Uterus (tissue), 4 donors: Measurements from ENCODE around the gene OR2L8. TPM values are rescaled to one million over a fixed set of nuclear protein-coding genes. Genes with fewer than 3 reads are reported as not detected.
"Not testable (repeated sequence)": the region's sequence is repeated elsewhere in the genome, so short reads cannot be mapped to it uniquely, and the experiment has no call there.

Source experiments
- DNase-seq, 2 donors: peaks; one replicate each; pipeline ENCODE4 v3.0.0-alpha.2; 2019 to 2020
- H3K27ac ChIP-seq, 2 donors: fragments of 200-600 bp; sonication (generic); 1 replicate in 1 of 2; 2 replicates in 1 of 2; pipeline ENCODE4 v1.5.1; 2016 to 2018
- H3K27me3 ChIP-seq, 2 donors: fragments of 200-600 bp; sonication (generic); one replicate each; pipeline ENCODE4 v1.5.1; 2018 to 2019; ENCODE audit warnings: control low read depth in 1 of 2
- H3K36me3 ChIP-seq, 2 donors: fragments of 200-600 bp; sonication (generic); one replicate each; pipeline ENCODE4 v1.5.1; 2019; ENCODE audit warnings: control low read depth in 1 of 2
- H3K4me1 ChIP-seq, 2 donors: fragments of 200-600 bp; sonication (generic); one replicate each; pipeline ENCODE4 v1.5.1; 2018 to 2019; ENCODE audit warnings: control low read depth in 1 of 2
- H3K4me3 ChIP-seq, 2 donors: fragments of 200-600 bp; sonication (generic); 1 replicate in 1 of 2; 2 replicates in 1 of 2; pipeline ENCODE4 v1.5.1; 2018 to 2019; ENCODE audit warnings: mild to moderate bottlenecking in 1 of 2
- H3K9me3 ChIP-seq, 2 donors: fragments of 200-600 bp; sonication (generic); one replicate each; pipeline ENCODE4 v1.5.1; 2019; ENCODE audit warnings: control low read depth in 1 of 2
- CTCF ChIP-seq, 4 experiments: fragments of 200-600 bp in 2 of 4; fragments of 450-650 bp in 2 of 4; sonication (generic) in 2 of 4; IDR thresholded peaks; one replicate each; pipeline ENCODE4 v1.5.1; 2016 to 2019; ENCODE audit warnings: antibody characterized with exemption in 4 of 4, mild to moderate bottlenecking in 2 of 4, moderate library complexity in 1 of 4
- POLR2A ChIP-seq, 2 donors: fragments of 450-650 bp; IDR thresholded peaks; one replicate each; pipeline ENCODE4 v1.6.1; 2016; ENCODE audit warnings: antibody characterized with exemption in 2 of 2, mild to moderate bottlenecking in 1 of 2, moderate library complexity in 1 of 2
- intact Hi-C: fragments of 100-400 bp; cut with DNase I; formaldehyde crosslinking; loops from one replicate; pipeline ENCODE4 v1.15.1; 2023; ENCODE audit warnings: low total_unique reads
- total RNA-seq, 4 donors: library from RNA; depleted of rRNA in 3 of 4; stranded (reverse); fragments of >200 nt in 3 of 4; gene quantifications; one replicate each; pipeline versions ENCODE4 v1.1.0 to v1.2.4, GENCODE V29; 2014 to 2023
- donor health status: DM: yes; HTN: yes; CAD: no.

OR2L8 gene
- total RNA-seq, 4 donors from 2014 or later: not detected

GRCh38 chr1:247924868-247925267 lies 23.8 kb upstream of the OR2L8 start, which contains the start of gene OR2AJ1:
Gene OR2AJ1, plus strand, starts transcription at chr1:247924889. Its CDS starts 8,880 bp downstream, at chr1:247933769.
- H3K27ac ChIP-seq: no peak within 1 kb of the TSS
- no peak for TF ChIP-seq POLR2A (IDR thresholded peaks at IDR 0.05)
- TF ChIP-seq CTCF (IDR thresholded peaks at IDR 0.05): no peak
- intact Hi-C loops: no loop called here

GRCh38 chr1:247933989-247934388 lies 14.7 kb upstream of the OR2L8 start:
- no peaks in the 10 kb centered on the region for H3K27me3 ChIP-seq
- DNase-seq: no peak
- intact Hi-C loops: no loop called here
- H3K9me3 ChIP-seq: no peaks in the 10 kb centered on the region
- no peak for TF ChIP-seq POLR2A (IDR thresholded peaks at IDR 0.05)
- H3K36me3 ChIP-seq: no peaks in the 10 kb centered on the region
- no peak overlapping the region for H3K27ac ChIP-seq
- no peaks in the 10 kb centered on the region for H3K4me1 ChIP-seq
- no peak overlapping the region for H3K4me3 ChIP-seq

More at GRCh38 chr1:247924868-247925267, 23.8 kb upstream of the OR2L8 start, which contains the start of gene OR2AJ1:
- H3K9me3 ChIP-seq: no peaks in the 10 kb centered on the region
- H3K27me3 ChIP-seq: no peaks in the 10 kb centered on the region
- no peaks in the 10 kb centered on the region for H3K36me3 ChIP-seq
- H3K4me1 ChIP-seq: no peaks in the 10 kb centered on the region
- no peak for DNase-seq
- no peak within 1 kb of the TSS for H3K4me3 ChIP-seq

- H3K27me3 ChIP-seq: no peaks in the 10 kb centered on the region
- intact Hi-C loops: no loop called here
- TF ChIP-seq CTCF (IDR thresholded peaks at IDR 0.05) (no peak), POLR2A (IDR thresholded peaks at IDR 0.05) (no peak)
Measured at GRCh38 chr1:247935781-247936180, 12.9 kb upstream of the OR2L8 start.

GRCh38 chr1:247936415-247936814 lies 12.2 kb upstream of the OR2L8 start:
- DNase-seq: no peak
- H3K4me3 ChIP-seq: no peak overlapping the region
- no peak overlapping the region for H3K27ac ChIP-seq
- no peaks in the 10 kb centered on the region for H3K36me3 ChIP-seq
- intact Hi-C loops: no loop called here
- H3K9me3 ChIP-seq: no peaks in the 10 kb centered on the region
- no peaks in the 10 kb centered on the region for H3K4me1 ChIP-seq
- H3K27me3 ChIP-seq: no peaks in the 10 kb centered on the region
- TF ChIP-seq CTCF (IDR thresholded peaks at IDR 0.05): no peak
- no peak for TF ChIP-seq POLR2A (IDR thresholded peaks at IDR 0.05)

More at GRCh38 chr1:247935781-247936180, 12.9 kb upstream of the OR2L8 start:
- Histone ChIP-seq H3K4me3 (no peak overlapping the region), H3K4me1 (no peaks in the 10 kb centered on the region), H3K9me3 (no peaks in the 10 kb centered on the region), H3K27ac (no peak overlapping the region), H3K36me3 (no peaks in the 10 kb centered on the region)
- DNase-seq: no peak

GRCh38 chr1:247936965-247937734 lies 11.5 kb upstream of the OR2L8 start:
- H3K4me3 ChIP-seq: peak overlapping the region in 1 of 2 donors; percentile 21
- intact Hi-C loops, H3K9me3 ChIP-seq, H3K36me3 ChIP-seq, H3K4me1 ChIP-seq, H3K27ac ChIP-seq, H3K27me3 ChIP-seq: not testable (repeated sequence)
- peak in 2 of 4 experiments; percentile 17 to 47 for TF ChIP-seq CTCF (IDR thresholded peaks at IDR 0.05)
- DNase-seq: peak; percentile 21 to 29
